CD4-positive, alpha-beta T cell (primary cell): ENCODE data around the gene HOXA13. TPM values are rescaled to one million over a fixed set of nuclear protein-coding genes. Genes with fewer than 3 reads are reported as not detected.

Experiments used
- ATAC-seq: fragments of 200-7000 bp; cut with Tn5 transposase; one replicate; pipeline ENCODE4 v1.10.0; 2022; ENCODE audit warnings: mild to moderate bottlenecking; ENCODE audit not compliant: poor library complexity
- CTCF ChIA-PET: fragments of 350-600 bp; sonication (Branson Sonifier 250); formaldehyde crosslinking; loops from one replicate; lab custom pipeline; 2021; ENCODE audit warnings: antibody characterized with exemption, inconsistent platforms; lab: Charles Lee
- POLR2A ChIA-PET: fragments of 350-600 bp; sonication (Branson Sonifier 250); formaldehyde crosslinking; loops from one replicate; lab custom pipeline; 2021; ENCODE audit warnings: antibody characterized with exemption, inconsistent platforms; lab: Charles Lee
- DNase-seq, 14 experiments: peaks; one replicate each; pipeline ENCODE4 v3.0.0-alpha.2; 2013 to 2020; ENCODE audit warnings: mixed read lengths in 2 of 14
- H3K27ac ChIP-seq, 2 donors: one replicate each; pipeline versions ENCODE4 v1.5.1 to v1.7.0; 2013; ENCODE audit warnings: low read length in 2 of 2, low read depth in 1 of 2, mild to moderate bottlenecking in 1 of 2
- H3K27me3 ChIP-seq, 2 experiments: 1 replicate in 1 of 2; 2 replicates in 1 of 2; pipeline versions ENCODE4 v1.6.1 to v1.7.0; 2013; ENCODE audit warnings: low read length in 2 of 2, control low read depth in 1 of 2, mild to moderate bottlenecking in 1 of 2, moderate library complexity in 1 of 2; ENCODE audit not compliant: insufficient read depth in 2 of 2, control insufficient read depth in 1 of 2
- H3K36me3 ChIP-seq: one replicate; pipeline ENCODE4 v1.6.1; 2013; ENCODE audit warnings: low read length, control low read depth; ENCODE audit not compliant: insufficient read depth
- H3K4me1 ChIP-seq: one replicate; pipeline ENCODE4 v1.6.1; 2013; ENCODE audit warnings: low read length, control low read depth; ENCODE audit not compliant: insufficient read depth
- H3K4me3 ChIP-seq: one replicate; pipeline ENCODE4 v1.5.1; 2013; ENCODE audit warnings: mild to moderate bottlenecking, low read length, moderate library complexity
- H3K9me3 ChIP-seq, 2 experiments: 1 replicate in 1 of 2; 2 replicates in 1 of 2; pipeline versions ENCODE4 v1.6.1 to v1.7.0; 2013; ENCODE audit warnings: low read length in 2 of 2, mild to moderate bottlenecking in 2 of 2, control low read depth in 1 of 2, moderate library complexity in 1 of 2; ENCODE audit not compliant: control insufficient read depth in 1 of 2, insufficient read depth in 1 of 2
- H3K27ac Mint-ChIP-seq: one replicate; pipeline ENCODE4 v1.8.0; 2020; ENCODE audit warnings: mixed read lengths
- H3K27me3 Mint-ChIP-seq: one replicate; pipeline ENCODE4 v1.8.0; 2021; ENCODE audit warnings: mixed read lengths
- H3K36me3 Mint-ChIP-seq: one replicate; pipeline ENCODE4 v1.8.0; 2021; ENCODE audit warnings: low read depth, mixed read lengths
- H3K4me1 Mint-ChIP-seq: one replicate; pipeline ENCODE4 v1.8.0; 2021; ENCODE audit warnings: low read depth, mixed read lengths
- H3K4me3 Mint-ChIP-seq: one replicate; pipeline ENCODE4 v1.8.0; 2020; ENCODE audit warnings: mild to moderate bottlenecking, mixed read lengths
- H3K9me3 Mint-ChIP-seq: one replicate; pipeline ENCODE4 v1.8.0; 2020; ENCODE audit warnings: mixed read lengths
- CTCF ChIP-seq: fragments of 200-600 bp; IDR thresholded peaks from one replicate; pipeline ENCODE4 v1.8.0; 2022; ENCODE audit warnings: antibody characterized with exemption, mild to moderate bottlenecking
- intact Hi-C, 2 experiments: fragments of 100-400 bp; cut with DNase I in 1 of 2; cut with micrococcal nuclease in 1 of 2; formaldehyde crosslinking; loops; one replicate each; pipeline versions ENCODE4 v1.15.1 to v1.9.0; 2023 to 2025; cut with DNase I, micrococcal nuclease
- total RNA-seq, 174 experiments: library from RNA in 2 of 174; stranded (reverse) in 2 of 174; gene quantifications; one replicate each; pipeline ENCODE4 v1.2.3 and lab custom pipeline; 2021 to 2026

Gene HOXA13
- total RNA-seq, 2 experiments from 2014 or later = not detected

DNA sequence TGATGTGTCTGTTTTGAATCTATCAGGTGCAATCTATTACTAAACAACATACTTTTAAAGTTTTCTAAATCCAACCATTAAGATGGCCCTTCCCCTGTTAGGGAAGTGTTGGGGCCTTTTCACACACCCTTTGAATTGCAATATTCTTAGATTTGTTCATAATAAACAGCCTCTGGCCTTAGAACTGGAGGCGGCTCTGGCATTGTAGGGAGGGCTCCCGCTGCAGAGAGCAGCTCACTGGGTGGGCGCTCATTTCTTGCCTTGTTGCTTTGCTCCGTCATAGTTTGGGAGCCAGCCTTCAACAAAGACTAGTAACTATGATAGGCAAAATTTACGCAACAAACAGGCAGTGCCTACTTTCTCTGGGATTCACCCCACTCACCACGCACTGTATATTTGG lies 21.5 kb downstream of the HOXA13 start:
- ChIA-PET CTCF (interaction anchor here (0.8 to 2.0 kb wide), 5 partner anchors 9 to 19 kb away, joined by 3 to 13 read pairs (median 8); no protein-coding TSS in a partner anchor), POLR2A (no interaction called here)
- H3K4me3 ChIP-seq = no peak overlapping the region
- ATAC-seq (no peak), DNase-seq (no peak)
- peaks cover 90% of the 10 kb centered on the region for H3K27me3 Mint-ChIP-seq
- peaks cover 28% of the 10 kb centered on the region for H3K4me1 ChIP-seq
- H3K4me1 Mint-ChIP-seq = peaks cover 10% of the 10 kb centered on the region
- H3K36me3 ChIP-seq = no peaks in the 10 kb centered on the region
- no peak overlapping the region for H3K4me3 Mint-ChIP-seq
- no peak overlapping the region for H3K27ac Mint-ChIP-seq
- no peaks in the 10 kb centered on the region for H3K36me3 Mint-ChIP-seq
- H3K9me3 ChIP-seq = peaks cover 0 to 45% of the 10 kb centered on the region in 2 experiments
- no peaks in the 10 kb centered on the region for H3K9me3 Mint-ChIP-seq
- no peak overlapping the region for H3K27ac ChIP-seq
- TF ChIP-seq CTCF = no peak
- intact Hi-C loops = loop anchor here in 1 of 2 experiments (5.0 kb wide), 1 partner anchor 1226 kb away; no protein-coding TSS in a partner anchor
- peaks cover 71 to 92% of the 10 kb centered on the region in 2 experiments for H3K27me3 ChIP-seq

DNA sequence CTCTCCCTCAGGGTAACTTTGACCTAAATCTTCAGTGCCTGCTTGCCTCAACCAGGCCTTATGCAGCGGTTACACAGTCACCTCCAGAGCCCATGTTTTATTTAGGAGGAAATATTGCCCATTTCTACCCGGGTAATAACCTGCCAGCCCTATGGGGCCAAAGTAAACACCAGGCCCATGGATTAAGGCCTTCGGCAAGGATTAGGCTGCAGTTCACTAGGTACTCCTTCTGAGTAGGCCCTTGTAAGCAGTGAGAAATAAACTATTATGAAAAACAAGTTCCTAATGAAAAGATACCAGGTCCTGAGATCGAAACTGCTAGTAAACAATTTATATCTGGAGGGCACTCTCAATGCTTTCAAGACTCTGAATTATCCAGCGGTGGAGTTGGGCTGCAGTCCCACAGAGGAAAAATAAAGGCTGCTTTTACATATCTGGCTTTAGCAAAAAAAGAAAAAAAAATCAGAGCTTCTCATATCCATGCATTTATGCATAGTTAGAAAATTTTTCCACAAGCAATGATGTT lies 22.0 kb downstream of the HOXA13 start:
- H3K27ac Mint-ChIP-seq = no peak overlapping the region
- intact Hi-C loops = loop anchor here in 1 of 2 experiments (5.0 kb wide), 1 partner anchor 1226 kb away; no protein-coding TSS in a partner anchor

More for the DNA sequence above, 22.0 kb downstream of the HOXA13 start:
- CTCF ChIA-PET = interaction anchor here (1.8 to 2.2 kb wide), 2 partner anchors 17 to 27 kb away, joined by 8 read pairs; no protein-coding TSS in a partner anchor
- H3K27me3 ChIP-seq = peaks cover 70 to 92% of the 10 kb centered on the region in 2 experiments
- H3K27me3 Mint-ChIP-seq = peaks cover 87% of the 10 kb centered on the region
- H3K9me3 ChIP-seq = peaks cover 0 to 44% of the 10 kb centered on the region in 2 experiments
- TF ChIP-seq CTCF = no peak
- POLR2A ChIA-PET = no interaction called here
- H3K9me3 Mint-ChIP-seq = no peaks in the 10 kb centered on the region
- no peak overlapping the region for H3K4me3 Mint-ChIP-seq
- H3K4me1 ChIP-seq = peaks cover 27% of the 10 kb centered on the region
- no peak for ATAC-seq
- peaks cover 10% of the 10 kb centered on the region for H3K4me1 Mint-ChIP-seq
- H3K4me3 ChIP-seq = no peak overlapping the region
- H3K27ac ChIP-seq = no peak overlapping the region
- DNase-seq = no peak
- no peaks in the 10 kb centered on the region for H3K36me3 ChIP-seq
- H3K36me3 Mint-ChIP-seq = no peaks in the 10 kb centered on the region
